Breast epithelium (tissue), 4 donors: ENCODE data around the gene KCNQ5. TPM values are rescaled to one million over a fixed set of nuclear protein-coding genes. Genes with fewer than 3 reads are reported as not detected.

Experiments used
- DNase-seq, 2 donors: peaks; one replicate each; pipeline ENCODE4 v3.0.0-alpha.2; 2019; ENCODE audit warnings: low spot score in 2 of 2
- H3K27ac ChIP-seq, 2 donors: fragments of 200-600 bp; sonication (generic) in 1 of 2; one replicate each; pipeline ENCODE4 v1.5.1; 2016 to 2019; ENCODE audit warnings: mild to moderate bottlenecking in 1 of 2
- H3K27me3 ChIP-seq, 2 donors: fragments of 200-600 bp; sonication (generic) in 1 of 2; one replicate each; pipeline versions ENCODE4 v1.5.1 to v1.6.0; 2017 to 2019; ENCODE audit warnings: control low read depth in 1 of 2, mild to moderate bottlenecking in 1 of 2
- H3K36me3 ChIP-seq: fragments of 200-600 bp; one replicate; pipeline ENCODE4 v1.5.1; 2019
- H3K4me1 ChIP-seq, 2 donors: fragments of 200-600 bp; sonication (generic); one replicate each; pipeline ENCODE4 v1.5.1; 2016 to 2019; ENCODE audit warnings: control low read depth in 1 of 2
- H3K4me3 ChIP-seq, 3 donors: fragments of 200-600 bp; sonication (generic); 1 replicate in 2 of 3; 2 replicates in 1 of 3; pipeline ENCODE4 v1.5.1; 2016 to 2019; ENCODE audit warnings: mild to moderate bottlenecking in 3 of 3, moderate library complexity in 2 of 3
- H3K9me3 ChIP-seq, 2 donors: fragments of 200-600 bp; sonication (generic) in 1 of 2; one replicate each; pipeline ENCODE4 v1.5.1; 2016 to 2019; ENCODE audit warnings: control low read depth in 1 of 2
- POLR2A ChIP-seq: fragments of 450-650 bp; IDR thresholded peaks from one replicate; pipeline ENCODE4 v1.6.1; 2016; ENCODE audit warnings: antibody characterized with exemption, mild to moderate bottlenecking, moderate library complexity
- POLR2AphosphoS5 ChIP-seq, 3 donors: sonication (generic); formaldehyde crosslinking; IDR thresholded peaks; one replicate each; pipeline ENCODE4 v1.6.1; 2017; ENCODE audit warnings: antibody characterized with exemption in 3 of 3
- intact Hi-C: fragments of 100-400 bp; cut with DNase I; formaldehyde crosslinking; loops from one replicate; pipeline ENCODE4 v1.15.1; 2023; ENCODE audit warnings: low total_unique reads
- total RNA-seq, 3 donors: library from RNA; depleted of rRNA; stranded (reverse); fragments of >200 nt; gene quantifications; one replicate each; pipeline ENCODE4 v1.1.0, GENCODE V29; 2016
- TF ChIP-seq, protein P1 (sequence below), 3 donors: fragments of 450-650 bp; IDR thresholded peaks; one replicate each; pipeline ENCODE4 v1.5.1; 2016 to 2017; ENCODE audit warnings: antibody characterized with exemption in 3 of 3, mild to moderate bottlenecking in 3 of 3, moderate library complexity in 3 of 3

Gene KCNQ5
- total RNA-seq, 3 donors from 2014 or later, result 0.16 to 1.0 (median 0.33) TPM

DNA sequence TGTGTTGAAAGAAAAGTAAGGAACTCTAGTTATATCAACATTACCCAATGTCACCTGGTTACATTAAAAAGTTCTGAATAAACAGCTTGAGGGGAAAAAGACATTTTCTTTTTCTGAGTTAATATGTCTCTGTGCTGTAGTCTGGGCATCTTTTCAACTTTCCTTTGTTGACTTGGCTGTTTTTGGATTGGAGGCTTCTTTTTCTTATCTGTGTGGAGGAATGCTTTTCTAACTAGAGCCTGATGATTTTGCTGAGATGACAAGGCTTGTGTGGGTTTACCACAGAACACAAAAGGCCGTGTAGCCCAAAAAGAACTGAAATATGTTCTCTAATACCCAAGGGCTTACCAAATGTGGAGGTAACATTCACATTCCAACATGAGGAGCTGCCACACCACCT is 161.8 kb downstream of the KCNQ5 start:
- Histone ChIP-seq H3K27ac (no peak overlapping the region), H3K9me3 (no peaks in the 10 kb centered on the region), H3K27me3 (no peaks in the 10 kb centered on the region), H3K4me1 (no peaks in the 10 kb centered on the region), H3K36me3 (no peaks in the 10 kb centered on the region), H3K4me3 (no peak overlapping the region)
- no peak for DNase-seq
- TF ChIP-seq POLR2A, result no peak
- TF ChIP-seq POLR2AphosphoS5 (IDR thresholded peaks at IDR 0.05), result no peak
- TF ChIP-seq, protein P1, sequence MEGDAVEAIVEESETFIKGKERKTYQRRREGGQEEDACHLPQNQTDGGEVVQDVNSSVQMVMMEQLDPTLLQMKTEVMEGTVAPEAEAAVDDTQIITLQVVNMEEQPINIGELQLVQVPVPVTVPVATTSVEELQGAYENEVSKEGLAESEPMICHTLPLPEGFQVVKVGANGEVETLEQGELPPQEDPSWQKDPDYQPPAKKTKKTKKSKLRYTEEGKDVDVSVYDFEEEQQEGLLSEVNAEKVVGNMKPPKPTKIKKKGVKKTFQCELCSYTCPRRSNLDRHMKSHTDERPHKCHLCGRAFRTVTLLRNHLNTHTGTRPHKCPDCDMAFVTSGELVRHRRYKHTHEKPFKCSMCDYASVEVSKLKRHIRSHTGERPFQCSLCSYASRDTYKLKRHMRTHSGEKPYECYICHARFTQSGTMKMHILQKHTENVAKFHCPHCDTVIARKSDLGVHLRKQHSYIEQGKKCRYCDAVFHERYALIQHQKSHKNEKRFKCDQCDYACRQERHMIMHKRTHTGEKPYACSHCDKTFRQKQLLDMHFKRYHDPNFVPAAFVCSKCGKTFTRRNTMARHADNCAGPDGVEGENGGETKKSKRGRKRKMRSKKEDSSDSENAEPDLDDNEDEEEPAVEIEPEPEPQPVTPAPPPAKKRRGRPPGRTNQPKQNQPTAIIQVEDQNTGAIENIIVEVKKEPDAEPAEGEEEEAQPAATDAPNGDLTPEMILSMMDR (IDR thresholded peaks at IDR 0.05), result no peak
- intact Hi-C loops, result no loop called here

DNA sequence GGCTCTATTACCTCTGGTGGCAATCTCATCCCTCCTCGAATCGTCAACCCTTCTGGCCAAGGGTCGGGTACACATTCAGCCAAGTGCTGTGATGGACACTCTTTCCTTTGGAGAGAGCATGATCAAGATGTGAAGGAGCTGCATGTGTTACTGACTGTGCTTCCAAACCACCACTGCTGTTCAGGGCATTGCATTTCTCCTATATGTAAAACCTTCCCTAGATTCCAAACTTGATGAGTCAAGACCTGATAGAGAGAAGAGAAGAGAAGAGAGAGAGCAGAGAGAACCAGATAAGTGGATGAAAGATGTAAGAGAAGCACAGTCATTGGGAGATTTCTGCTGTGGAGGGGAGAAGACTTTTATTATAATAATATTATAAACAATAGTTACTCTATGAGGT is 162.2 kb downstream of the KCNQ5 start:
- no peaks in the 10 kb centered on the region for H3K36me3 ChIP-seq
- TF ChIP-seq, protein P1 (IDR thresholded peaks at IDR 0.05), result no peak
- TF ChIP-seq POLR2A (no peak), POLR2AphosphoS5 (IDR thresholded peaks at IDR 0.05) (no peak)
- no peak for DNase-seq
- H3K4me3 ChIP-seq, result no peak overlapping the region
- no peak overlapping the region for H3K27ac ChIP-seq
- H3K4me1 ChIP-seq, result no peaks in the 10 kb centered on the region
- H3K27me3 ChIP-seq, result no peaks in the 10 kb centered on the region
- intact Hi-C loops, result no loop called here
- no peaks in the 10 kb centered on the region for H3K9me3 ChIP-seq

DNA sequence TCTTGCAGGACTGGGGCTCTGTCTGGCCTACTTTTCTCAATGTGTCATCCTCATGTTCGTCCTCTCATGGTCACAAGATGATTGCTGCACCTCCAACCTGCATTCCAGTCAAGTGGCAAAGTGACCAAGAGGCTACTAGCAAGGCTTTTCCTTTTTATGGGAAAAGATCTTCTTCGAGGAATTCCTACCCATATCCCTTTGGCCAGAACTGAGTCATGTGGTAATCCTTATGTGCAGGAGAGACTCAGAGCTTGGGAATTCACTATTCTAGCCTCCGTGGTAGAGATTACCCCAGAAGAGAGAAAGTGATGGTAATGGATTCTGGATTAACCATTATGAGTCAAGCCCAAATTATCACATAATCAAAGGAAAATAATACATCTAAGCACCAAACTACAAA is 162.7 kb downstream of the KCNQ5 start:
- intact Hi-C loops, result no loop called here
- no peaks in the 10 kb centered on the region for H3K27me3 ChIP-seq
- no peaks in the 10 kb centered on the region for H3K4me1 ChIP-seq
- H3K4me3 ChIP-seq, result no peak overlapping the region
- H3K27ac ChIP-seq, result no peak overlapping the region
- H3K36me3 ChIP-seq, result no peaks in the 10 kb centered on the region
- TF ChIP-seq POLR2A (no peak), POLR2AphosphoS5 (IDR thresholded peaks at IDR 0.05) (no peak)
- TF ChIP-seq, protein P1 (IDR thresholded peaks at IDR 0.05), result no peak
- H3K9me3 ChIP-seq, result no peaks in the 10 kb centered on the region
- DNase-seq, result no peak

DNA sequence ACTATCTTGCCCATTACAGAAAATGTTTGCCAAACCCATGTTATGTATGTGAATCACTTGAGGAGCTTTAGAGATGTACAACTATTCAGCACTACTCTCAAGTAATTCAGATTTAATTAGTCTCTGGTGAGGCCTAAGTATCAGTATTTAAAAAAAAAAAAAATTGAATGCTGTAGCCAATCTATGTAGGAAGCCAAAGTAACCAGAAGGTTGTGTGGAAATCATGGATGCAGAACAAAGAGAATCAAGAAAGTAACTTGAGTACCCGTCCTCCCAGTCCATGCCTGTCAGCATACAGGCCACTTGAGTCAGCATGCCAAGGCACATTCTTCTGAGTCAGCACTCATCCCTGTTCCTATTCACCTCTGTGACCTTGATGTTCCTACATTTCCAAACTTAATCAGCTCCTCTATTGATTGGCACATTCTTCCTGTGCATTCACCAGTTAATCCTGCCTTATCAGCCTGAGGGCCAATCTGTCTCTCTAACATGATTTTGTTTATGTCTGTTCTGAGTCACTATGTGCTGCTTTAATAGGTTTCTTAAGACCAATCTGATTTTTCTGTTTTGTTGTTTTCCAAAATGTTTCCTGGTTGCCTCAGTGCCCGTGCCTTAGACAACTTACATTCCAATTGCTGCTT is 165.6 kb downstream of the KCNQ5 start:
- no peaks in the 10 kb centered on the region for H3K27me3 ChIP-seq
- H3K9me3 ChIP-seq, result no peaks in the 10 kb centered on the region
- no peak overlapping the region for H3K4me3 ChIP-seq
- H3K27ac ChIP-seq, result no peak overlapping the region
- H3K36me3 ChIP-seq, result no peaks in the 10 kb centered on the region
- TF ChIP-seq POLR2A (no peak), POLR2AphosphoS5 (IDR thresholded peaks at IDR 0.05) (no peak)
- TF ChIP-seq, protein P1 (IDR thresholded peaks at IDR 0.05), result no peak
- no peak for DNase-seq
- intact Hi-C loops, result no loop called here
- no peaks in the 10 kb centered on the region for H3K4me1 ChIP-seq

DNA sequence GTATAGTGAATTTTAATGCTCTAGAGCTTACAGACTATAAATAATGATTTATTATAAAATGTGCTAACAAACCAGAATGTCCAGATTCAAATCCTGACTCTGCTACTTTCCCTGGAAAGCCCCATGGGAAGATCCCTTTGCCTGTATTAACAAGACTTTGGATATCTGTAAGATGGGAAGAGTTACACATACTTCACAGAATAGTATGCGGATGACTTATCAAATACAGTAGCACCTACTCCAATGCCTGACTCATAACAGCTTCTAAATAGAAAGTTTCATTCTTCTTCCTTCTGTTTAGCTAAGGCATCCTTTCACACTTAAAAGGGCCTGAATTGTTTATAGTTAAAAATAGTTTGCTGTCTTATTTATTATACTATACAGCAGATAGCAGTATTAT is 166.3 kb downstream of the KCNQ5 start:
- no peak overlapping the region for H3K27ac ChIP-seq
- DNase-seq, result no peak
- H3K4me1 ChIP-seq, result no peaks in the 10 kb centered on the region
- H3K36me3 ChIP-seq, result no peaks in the 10 kb centered on the region
- TF ChIP-seq, protein P1 (IDR thresholded peaks at IDR 0.05), result no peak
- no peak for TF ChIP-seq POLR2AphosphoS5 (IDR thresholded peaks at IDR 0.05)
- no peak for TF ChIP-seq POLR2A
- H3K4me3 ChIP-seq, result no peak overlapping the region
- intact Hi-C loops, result no loop called here
- no peaks in the 10 kb centered on the region for H3K27me3 ChIP-seq
- H3K9me3 ChIP-seq, result no peaks in the 10 kb centered on the region
